GM12891 (cell line): ENCODE measurements around the gene TAF13.

Source experiments
- DNase-seq: peaks from one replicate; pipeline ENCODE4 v3.0.0; 2011; ENCODE audit warnings: low spot score; ENCODE audit not compliant: insufficient read length
- FAIRE-seq: peaks from 2 replicates; lab custom pipeline; 2011; peaks lifted over from hg19 to GRCh38; lab: Jason Lieb, UNC
- PAX5 ChIP-seq: IDR thresholded peaks from 2 replicates; pipeline ENCODE4 v1.6.1; 2011; ENCODE audit warnings: low read length, moderate library complexity, mild to moderate bottlenecking; ENCODE audit not compliant: insufficient read depth, severe bottlenecking
- POLR2A ChIP-seq: IDR thresholded peaks from 2 replicates; pipeline ENCODE4 v1.6.1; 2011; ENCODE audit warnings: low read depth, low read length, control low read depth
- POLR2AphosphoS5 ChIP-seq: IDR thresholded peaks from 2 replicates; pipeline ENCODE4 v1.6.1; 2011; ENCODE audit warnings: low read depth, low read length, control low read depth
- POU2F2 ChIP-seq: IDR thresholded peaks from 2 replicates; pipeline ENCODE4 v1.6.1; 2011; ENCODE audit warnings: low read depth, mild to moderate bottlenecking, control low read depth, low read length, moderate library complexity
- SPI1 ChIP-seq: IDR thresholded peaks from 2 replicates; pipeline ENCODE4 v1.6.1; 2011; ENCODE audit warnings: low read depth, low read length, control low read depth
- TAF1 ChIP-seq: IDR thresholded peaks from 2 replicates; pipeline ENCODE4 v1.6.1; 2011; ENCODE audit warnings: low read depth, low read length, control low read depth

Gene TAF13

DNA sequence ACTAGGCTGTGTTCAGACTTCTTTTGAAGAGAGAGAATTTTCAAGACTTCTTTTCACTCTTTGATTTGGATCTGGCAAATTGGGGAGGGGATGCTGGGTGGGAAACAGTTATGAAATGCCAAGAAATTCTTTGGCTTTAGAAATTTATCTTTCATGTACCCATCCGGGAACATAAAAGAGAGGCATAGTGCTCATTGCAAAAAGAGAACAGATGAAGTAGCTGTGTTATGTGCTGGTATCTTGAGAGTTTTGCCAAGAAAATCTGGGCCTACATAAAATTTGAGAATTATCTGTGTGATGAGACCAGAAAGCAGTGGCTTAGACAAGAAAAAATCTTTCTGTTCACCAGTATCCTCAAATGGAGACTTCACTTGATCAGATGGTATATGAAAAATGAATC lies 19.1 kb upstream of the TAF13 start:
- TF ChIP-seq PAX5 (no peak), POLR2A (no peak), POLR2AphosphoS5 (no peak), TAF1 (no peak), POU2F2 (no peak), SPI1 (no peak)
- FAIRE-seq (no peak), DNase-seq (no peak)

DNA sequence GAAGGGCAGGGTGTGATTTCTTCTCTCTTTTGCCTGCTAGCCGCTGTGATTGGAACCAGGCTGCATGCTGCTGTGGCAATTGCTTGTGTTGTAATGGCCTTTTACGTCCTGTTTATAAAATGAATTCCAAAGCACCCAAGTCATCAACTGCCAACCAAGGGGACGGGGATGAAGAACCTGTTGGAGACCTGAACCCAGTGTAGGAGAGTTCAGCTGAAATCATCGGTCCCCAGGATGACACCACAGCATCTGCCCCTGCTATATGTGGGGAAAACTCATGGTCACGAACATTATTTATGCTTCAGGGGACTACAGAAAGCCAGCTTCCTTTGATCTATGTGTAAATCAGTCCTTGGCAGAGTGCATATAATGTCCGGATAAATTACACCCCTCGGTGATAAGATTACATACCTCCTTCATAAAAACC lies 18.6 kb upstream of the TAF13 start:
- DNase-seq (no peak), FAIRE-seq (no peak)
- TF ChIP-seq POU2F2 (no peak), PAX5 (no peak), POLR2AphosphoS5 (no peak), SPI1 (no peak), POLR2A (no peak), TAF1 (no peak)

DNA sequence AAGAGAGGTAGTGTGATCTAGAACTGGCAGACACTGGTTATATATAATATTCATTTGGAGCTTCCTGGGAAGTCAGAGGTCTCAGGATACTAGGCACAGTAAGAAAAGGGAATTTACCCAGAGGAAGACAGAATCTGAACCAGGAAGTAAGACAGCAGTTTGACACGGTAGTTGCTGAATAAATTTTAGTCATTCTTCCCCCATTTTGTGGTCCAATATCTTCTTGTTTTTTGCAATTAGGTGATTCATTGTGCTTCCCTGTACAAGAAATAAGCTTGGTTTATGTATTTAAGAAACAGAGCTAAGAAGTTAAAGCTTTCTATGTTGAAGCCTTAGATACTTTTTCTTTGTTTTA lies 16.0 kb upstream of the TAF13 start:
- TF ChIP-seq POLR2AphosphoS5, result no peak
- no peak for TF ChIP-seq POLR2A
- no peak for TF ChIP-seq TAF1
- TF ChIP-seq PAX5, result no peak
- TF ChIP-seq SPI1, result no peak
- no peak for TF ChIP-seq POU2F2
- no peak for FAIRE-seq
- no peak for DNase-seq

DNA sequence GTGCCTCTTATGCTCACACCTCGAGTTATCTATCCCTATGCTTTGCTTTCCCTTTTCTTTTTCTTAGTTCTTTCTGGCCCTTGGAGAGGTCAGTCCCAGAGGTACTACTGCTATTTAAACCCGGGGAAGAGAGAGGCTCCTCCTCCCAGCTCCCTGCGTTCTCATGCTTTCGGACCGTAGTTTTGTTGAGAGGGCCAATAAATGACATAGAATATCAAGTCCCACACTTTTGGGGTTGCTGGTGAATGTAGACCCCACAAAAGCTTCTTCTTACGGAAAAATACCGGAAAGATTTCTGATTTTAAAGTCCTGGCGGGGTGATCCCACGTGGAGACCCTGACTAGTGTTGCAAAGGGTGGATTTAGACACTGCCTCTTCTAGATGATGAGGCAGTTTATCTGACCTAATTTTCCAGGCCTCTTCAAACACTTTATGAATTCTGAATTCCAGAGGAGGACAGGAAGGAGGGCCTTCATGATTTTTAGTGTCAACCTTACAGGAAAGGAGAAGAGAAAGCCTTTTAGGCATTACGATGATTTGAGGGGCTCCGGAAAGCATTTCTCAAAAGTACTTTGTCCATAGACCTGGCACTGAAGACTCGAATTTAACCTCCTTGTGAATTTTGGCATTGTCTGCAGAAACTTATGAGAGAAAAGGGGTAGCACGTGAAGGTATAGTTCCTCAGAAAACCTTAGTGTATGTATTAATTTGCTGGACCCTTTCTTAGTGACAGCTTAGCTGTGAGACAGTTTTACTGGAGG lies 15.5 kb upstream of the TAF13 start:
- TF ChIP-seq POU2F2 (no peak), PAX5 (no peak), TAF1 (no peak), POLR2AphosphoS5 (no peak), POLR2A (no peak), SPI1 (no peak)
- DNase-seq, result no peak
- FAIRE-seq, result peak; percentile 20

DNA sequence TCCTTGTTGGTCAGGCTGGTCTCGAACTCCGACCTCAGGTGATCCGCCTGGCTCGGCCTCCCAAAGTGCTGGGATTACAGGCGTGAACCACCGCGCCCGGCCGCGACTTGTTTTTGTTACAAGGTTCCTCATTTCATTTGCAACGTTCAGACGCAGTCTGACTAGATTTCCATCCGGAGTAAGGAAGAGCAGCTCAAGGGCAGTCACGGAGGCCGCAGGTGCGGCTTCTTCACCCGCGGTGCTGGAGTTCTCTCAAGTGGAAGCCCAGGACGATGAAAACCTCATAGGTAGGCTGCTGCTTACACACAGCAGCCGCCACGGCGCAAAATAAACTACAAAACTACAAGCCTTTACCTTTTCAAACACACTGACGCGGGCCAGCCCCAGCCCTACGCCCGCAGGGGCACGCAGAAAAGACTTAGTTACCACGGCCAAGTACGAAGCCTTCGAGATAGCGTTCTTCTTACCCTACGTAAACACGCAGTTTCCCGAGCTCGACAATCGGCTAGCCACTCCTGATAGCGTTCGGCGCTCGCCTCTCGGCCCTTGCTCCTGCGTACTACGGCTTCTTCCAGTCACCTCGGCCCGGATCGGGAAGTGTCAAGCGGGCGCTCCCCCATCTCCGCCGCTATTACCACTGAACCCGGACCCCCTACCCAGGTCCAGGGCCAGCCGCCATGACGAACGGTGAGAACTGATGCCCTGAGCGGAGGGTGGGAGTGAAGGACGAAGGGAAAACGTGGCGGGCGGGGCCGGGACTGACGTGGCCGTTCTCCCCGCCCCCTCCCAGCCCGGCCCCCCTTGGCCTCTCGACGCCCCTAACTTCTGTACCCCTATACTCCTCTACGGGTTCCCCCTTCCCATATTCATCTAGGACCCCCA lies 14.6 kb upstream of the TAF13 start, which contains the start of gene TMEM167B:
TSS of gene TMEM167B (plus strand) at position 569 of the 882 bp plus-strand sequence. CDS start at position 678, 109 bp downstream.
- peak; percentile 88 for FAIRE-seq
- no peak for TF ChIP-seq SPI1
- TF ChIP-seq PAX5, result peak; percentile 20
- peak; percentile 78 for TF ChIP-seq POLR2AphosphoS5
- TF ChIP-seq POLR2A, result peak; percentile 77
- TF ChIP-seq TAF1, result peak; percentile 65; the same call in 1 of the 2 replicates
- peak; percentile 76; the same call in 1 of the 2 replicates for TF ChIP-seq POU2F2
- DNase-seq, result peak; percentile 62

DNA sequence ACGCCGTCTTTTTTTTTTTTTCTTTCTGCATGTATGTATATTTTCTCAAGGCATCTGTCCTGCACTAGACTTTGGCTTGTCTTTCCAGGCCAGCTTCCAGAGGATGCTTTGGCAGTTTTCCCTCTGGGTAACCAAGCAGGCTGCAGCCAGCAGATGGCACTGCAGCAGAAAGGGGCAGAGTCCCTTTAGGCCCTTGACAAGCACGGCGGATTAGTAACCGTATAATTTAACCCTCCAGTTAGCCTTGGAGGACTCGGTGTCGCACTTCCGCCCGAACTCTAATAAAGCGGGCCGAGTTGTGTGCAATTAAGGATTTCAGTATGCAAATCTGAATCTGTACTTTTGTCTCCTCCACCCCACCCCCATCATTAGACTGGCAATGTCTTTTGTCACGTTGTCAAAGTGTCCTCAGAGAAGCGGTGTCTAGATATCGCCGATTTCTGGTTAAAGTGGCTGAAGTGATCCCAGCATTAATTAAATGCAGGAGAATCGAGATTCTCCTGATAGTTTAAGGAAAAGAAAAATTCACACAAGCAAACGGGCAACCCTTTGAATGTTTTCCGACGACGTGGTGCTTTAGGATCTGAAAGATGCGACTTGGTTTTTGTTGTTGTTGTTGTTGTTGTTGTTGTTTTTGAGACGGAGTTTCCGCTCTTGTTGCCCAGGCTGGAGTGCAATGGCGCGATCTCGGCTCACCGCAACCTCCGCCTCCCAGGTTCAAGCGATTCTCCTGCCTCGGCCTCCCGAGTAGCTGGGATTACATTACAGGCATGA lies 13.6 kb upstream of the TAF13 start:
- TF ChIP-seq POU2F2, result no peak; the same call in 1 of the 2 replicates
- no peak for TF ChIP-seq SPI1
- TF ChIP-seq POLR2A, result no peak
- no peak for TF ChIP-seq POLR2AphosphoS5
- no peak for TF ChIP-seq TAF1
- TF ChIP-seq PAX5, result no peak

DNA sequence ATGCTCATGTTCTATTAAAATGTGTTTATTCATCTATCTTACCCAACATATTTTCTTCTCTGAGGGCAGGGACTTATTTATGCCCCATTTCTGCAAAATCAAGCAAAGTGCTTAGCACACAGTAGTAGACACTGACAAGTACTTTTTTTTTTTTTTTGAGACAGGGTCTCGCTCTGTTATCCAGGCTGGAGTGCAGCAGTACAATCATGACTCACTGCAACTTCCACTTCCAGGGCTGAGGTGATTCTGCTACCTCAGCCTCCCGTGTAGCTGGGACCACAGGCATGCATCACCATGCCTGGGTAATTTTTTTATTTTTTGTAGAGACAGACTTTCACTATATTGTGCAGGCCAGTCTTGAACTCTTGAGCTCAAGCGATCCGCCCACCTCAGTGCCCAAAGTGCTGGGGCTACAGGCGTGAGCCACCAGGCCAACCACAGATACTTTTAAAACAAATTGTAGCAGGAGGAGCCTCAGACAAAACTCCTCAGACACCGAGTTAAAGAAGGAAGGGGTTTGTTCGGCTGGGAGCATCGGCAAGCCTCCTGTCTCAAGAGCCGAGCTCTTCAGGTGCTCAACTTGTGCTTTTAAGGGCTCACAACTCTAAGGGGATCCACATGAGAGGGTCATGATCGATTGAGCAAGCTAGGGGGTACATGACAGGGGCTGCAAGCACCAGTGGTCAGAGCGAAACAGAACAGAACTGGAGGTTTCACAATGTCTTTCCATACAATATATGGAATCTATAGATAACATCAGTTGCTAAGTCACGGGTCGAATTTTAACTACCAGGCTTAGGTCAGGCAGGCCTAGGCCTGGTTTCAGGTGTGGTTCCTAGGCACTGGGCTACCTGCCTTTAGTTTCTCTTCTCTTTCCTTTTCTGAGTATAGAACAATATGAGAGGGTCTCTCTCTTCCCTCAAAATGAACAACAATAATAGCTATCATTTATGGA lies 9.0 kb upstream of the TAF13 start:
- TF ChIP-seq TAF1, result no peak
- TF ChIP-seq POLR2AphosphoS5, result no peak
- TF ChIP-seq POLR2A, result no peak
- TF ChIP-seq POU2F2, result no peak
- no peak for TF ChIP-seq PAX5
- no peak for TF ChIP-seq SPI1
- FAIRE-seq (no peak), DNase-seq (no peak)

More for the DNA sequence above, 13.6 kb upstream of the TAF13 start:
- DNase-seq (no peak), FAIRE-seq (no peak)
